ENCODE measurements around the gene TSC2.

The TSC2 gene

GRCh38 chr16:2078096-2078495 is 30.3 kb downstream of the TSC2 start:
- peaks cover 12% of the 10 kb centered on the region; the same call in 1 of the 2 replicates for H3K36me3 ChIP-seq (ENCODE audit: insufficient read depth, low read length)
- H4K20me1 ChIP-seq (ENCODE audit: insufficient read depth, low read length) = no peaks in the 10 kb centered on the region
- no peaks in the 10 kb centered on the region for H3K9me3 ChIP-seq (ENCODE audit: low read length)
- no peaks in the 10 kb centered on the region for H3K4me1 ChIP-seq (ENCODE audit: insufficient read depth, low read length, severe bottlenecking)
- no peak overlapping the region for H3K9ac ChIP-seq (ENCODE audit: low read length)
- no peaks in the 10 kb centered on the region for H3K79me2 ChIP-seq (ENCODE audit: insufficient read depth, low read length)
- no peak overlapping the region for H3K4me3 ChIP-seq (ENCODE audit: low read depth, low read length, poor library complexity, severe bottlenecking)
- no peaks in the 10 kb centered on the region for H3K9me2 ChIP-seq (ENCODE audit: low read depth, low read length)
- H3K27ac ChIP-seq (ENCODE audit: low read depth, low read length, poor library complexity, severe bottlenecking) = no peak overlapping the region
- no peak overlapping the region for H2AFZ ChIP-seq (ENCODE audit: low read length)
- H3K4me2 ChIP-seq (ENCODE audit: low read length) = no peak overlapping the region
- H3F3A ChIP-seq (ENCODE audit: insufficient read depth, low read length) = no peaks in the 10 kb centered on the region
- TF ChIP-seq CTCF (IDR thresholded peaks at IDR 0.05; ENCODE audit: low read length) (no peak), EZH2 (IDR thresholded peaks at IDR 0.05; ENCODE audit: borderline replicate concordance, low read length) (no peak)
- H3K27me3 ChIP-seq (ENCODE audit: insufficient read depth, low read length) = no peaks in the 10 kb centered on the region

DNA sequence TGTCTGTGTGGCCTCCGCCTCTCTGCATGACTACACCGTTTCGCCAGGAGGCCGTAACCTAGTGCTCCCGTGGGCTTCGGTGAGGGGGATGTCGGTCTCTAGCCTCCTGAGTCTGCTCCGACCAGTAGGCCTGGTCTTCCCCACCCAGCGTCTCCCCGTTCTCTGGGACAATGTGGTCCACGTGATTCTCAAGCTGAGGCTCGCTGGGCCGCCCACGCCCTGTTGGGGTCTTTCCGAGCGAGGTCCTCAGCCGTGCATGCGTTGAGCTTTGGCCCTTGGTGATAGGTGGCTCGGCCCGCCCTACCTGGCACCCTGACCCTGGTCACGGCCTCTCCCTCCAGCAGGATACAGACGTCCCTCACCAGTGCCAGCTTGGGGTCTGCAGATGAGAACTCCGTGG is 30.9 kb downstream of the TSC2 start:
- Histone ChIP-seq H3K4me3 (ENCODE audit: low read depth, low read length, poor library complexity, severe bottlenecking) (no peak overlapping the region), H3K9me3 (ENCODE audit: low read length) (no peaks in the 10 kb centered on the region), H3K36me3 (ENCODE audit: insufficient read depth, low read length) (peaks cover 12% of the 10 kb centered on the region; the same call in 1 of the 2 replicates), H4K20me1 (ENCODE audit: insufficient read depth, low read length) (no peaks in the 10 kb centered on the region), H3K27me3 (ENCODE audit: insufficient read depth, low read length) (no peaks in the 10 kb centered on the region), H3K4me2 (ENCODE audit: low read length) (no peak overlapping the region), H3K27ac (ENCODE audit: low read depth, low read length, poor library complexity, severe bottlenecking) (no peak overlapping the region), H3F3A (ENCODE audit: insufficient read depth, low read length) (no peaks in the 10 kb centered on the region), H3K4me1 (ENCODE audit: insufficient read depth, low read length, severe bottlenecking) (no peaks in the 10 kb centered on the region), H2AFZ (ENCODE audit: low read length) (no peak overlapping the region), H3K9ac (ENCODE audit: low read length) (no peak overlapping the region), H3K9me2 (ENCODE audit: low read depth, low read length) (no peaks in the 10 kb centered on the region), H3K79me2 (ENCODE audit: insufficient read depth, low read length) (no peaks in the 10 kb centered on the region)
- TF ChIP-seq CTCF (IDR thresholded peaks at IDR 0.05; ENCODE audit: low read length) (no peak), EZH2 (IDR thresholded peaks at IDR 0.05; ENCODE audit: borderline replicate concordance, low read length) (no peak)

DNA sequence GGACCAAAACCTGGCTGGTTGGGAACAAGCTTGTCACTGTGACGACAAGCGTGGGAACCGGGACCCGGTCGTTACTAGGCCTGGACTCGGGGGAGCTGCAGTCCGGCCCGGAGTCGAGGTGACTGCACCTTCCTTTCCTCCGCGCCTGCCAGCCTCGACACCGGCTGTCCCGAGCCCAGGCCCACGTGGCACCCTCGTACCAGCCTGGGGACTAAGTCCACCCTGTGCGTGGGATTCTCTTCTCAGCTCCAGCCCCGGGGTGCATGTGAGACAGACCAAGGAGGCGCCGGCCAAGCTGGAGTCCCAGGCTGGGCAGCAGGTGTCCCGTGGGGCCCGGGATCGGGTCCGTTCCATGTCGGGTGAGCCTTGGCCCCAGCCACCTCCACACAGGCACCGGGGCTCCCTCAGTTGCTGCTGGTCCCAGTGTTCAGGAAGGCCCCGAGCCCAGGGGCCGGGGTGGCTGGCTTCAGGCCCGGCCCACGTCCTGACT is 31.6 kb downstream of the TSC2 start:
- Histone ChIP-seq H3K4me2 (ENCODE audit: low read length) (no peak overlapping the region), H3K27me3 (ENCODE audit: insufficient read depth, low read length) (no peaks in the 10 kb centered on the region), H3K79me2 (ENCODE audit: insufficient read depth, low read length) (no peaks in the 10 kb centered on the region), H3F3A (ENCODE audit: insufficient read depth, low read length) (no peaks in the 10 kb centered on the region), H3K36me3 (ENCODE audit: insufficient read depth, low read length) (peaks cover 10% of the 10 kb centered on the region; the same call in 1 of the 2 replicates), H3K9me2 (ENCODE audit: low read depth, low read length) (no peaks in the 10 kb centered on the region), H3K27ac (ENCODE audit: low read depth, low read length, poor library complexity, severe bottlenecking) (no peak overlapping the region), H3K9me3 (ENCODE audit: low read length) (no peaks in the 10 kb centered on the region), H3K4me3 (ENCODE audit: low read depth, low read length, poor library complexity, severe bottlenecking) (no peak overlapping the region), H2AFZ (ENCODE audit: low read length) (no peak overlapping the region), H3K9ac (ENCODE audit: low read length) (no peak overlapping the region), H4K20me1 (ENCODE audit: insufficient read depth, low read length) (no peaks in the 10 kb centered on the region), H3K4me1 (ENCODE audit: insufficient read depth, low read length, severe bottlenecking) (no peaks in the 10 kb centered on the region)
- TF ChIP-seq EZH2 (IDR thresholded peaks at IDR 0.05; ENCODE audit: borderline replicate concordance, low read length) (no peak), CTCF (IDR thresholded peaks at IDR 0.05; ENCODE audit: low read length) (no peak)
